GM12892 (cell line): ENCODE results near the gene USP37.

Source experiments
- POLR2AphosphoS5 ChIP-seq: IDR thresholded peaks from 2 replicates; pipeline ENCODE4 v1.6.1; 2011; ENCODE audit warnings: low read depth, low read length, control low read depth
- TAF1 ChIP-seq: IDR thresholded peaks from 2 replicates; pipeline ENCODE4 v1.6.1; 2011; ENCODE audit warnings: low read depth, mild to moderate bottlenecking, control low read depth, low read length, borderline replicate concordance

- TF ChIP-seq POLR2AphosphoS5 (no peak), TAF1 (no peak)
Measured at GRCh38 chr2:218508299-218508698, 59.9 kb downstream of the USP37 start.
